ENCODE results near the gene SH3D19.
"Not testable (repeated sequence)": the region's sequence is repeated elsewhere in the genome, so short reads cannot be mapped to it uniquely, and the experiment has no call there.

SH3D19 gene

GRCh38 chr4:151319490-151319889 lies 5.9 kb downstream of the SH3D19 start:
- no peak for DNase-seq

- no peak for DNase-seq
These were observed 6.9 kb downstream of the SH3D19 start for GRCh38 chr4:151318307-151319006.

GRCh38 chr4:151316645-151317044 lies 8.8 kb downstream of the SH3D19 start:
- no peak for DNase-seq

- peak in 1 of 2 experiments; percentile 25 for DNase-seq
These were observed 10.1 kb downstream of the SH3D19 start for GRCh38 chr4:151315212-151315886.

GRCh38 chr4:151314479-151314878 lies 10.9 kb downstream of the SH3D19 start:
- DNase-seq, result no peak

- no peak for DNase-seq
These were observed 11.4 kb downstream of the SH3D19 start for GRCh38 chr4:151314010-151314355.

GRCh38 chr4:151313306-151314009 lies 11.9 kb downstream of the SH3D19 start:
- DNase-seq, result no peak

- DNase-seq, result no peak
These were observed 15.2 kb downstream of the SH3D19 start for GRCh38 chr4:151310124-151310728.

GRCh38 chr4:151304755-151305154 lies 20.6 kb downstream of the SH3D19 start:
- DNase-seq, result no peak

- DNase-seq, result no peak
These were observed 21.2 kb downstream of the SH3D19 start for GRCh38 chr4:151304226-151304625.

- DNase-seq, result no peak
These were observed 23.0 kb downstream of the SH3D19 start for GRCh38 chr4:151302432-151302831.

GRCh38 chr4:151297170-151297569 lies 28.2 kb downstream of the SH3D19 start:
- DNase-seq, result no peak

- DNase-seq, result no peak
These were observed 29.2 kb downstream of the SH3D19 start for GRCh38 chr4:151296227-151296626.

GRCh38 chr4:151294833-151295496 lies 30.4 kb downstream of the SH3D19 start:
- DNase-seq, result no peak

- DNase-seq, result no peak
These were observed 33.4 kb downstream of the SH3D19 start for GRCh38 chr4:151292038-151292437.

GRCh38 chr4:151291485-151291884 lies 33.9 kb downstream of the SH3D19 start:
- DNase-seq, result peak in 1 of 2 experiments; percentile 12

- no peak for DNase-seq
These were observed 38.0 kb downstream of the SH3D19 start for GRCh38 chr4:151287409-151287808.

- no peak for DNase-seq
These were observed 40.7 kb downstream of the SH3D19 start for GRCh38 chr4:151284534-151285245.

GRCh38 chr4:151276787-151277562 lies 48.4 kb downstream of the SH3D19 start, which contains the start of gene PRSS48:
TSS of gene PRSS48 (plus strand) at chr4:151277161. CDS start at chr4:151277173, 12 bp downstream.
- no peak for DNase-seq

GRCh38 chr4:151268905-151269304 lies 56.5 kb downstream of the SH3D19 start:
- not testable (repeated sequence) for DNase-seq

- no peak for DNase-seq
These were observed 57.4 kb downstream of the SH3D19 start for GRCh38 chr4:151267822-151268535.

All from SW 1271 (cell line).